ENCODE data around the gene MSX1.
A peak's percentile ranks its signal among the peaks of the same experiment; 100 is the strongest.

The MSX1 gene

DNA sequence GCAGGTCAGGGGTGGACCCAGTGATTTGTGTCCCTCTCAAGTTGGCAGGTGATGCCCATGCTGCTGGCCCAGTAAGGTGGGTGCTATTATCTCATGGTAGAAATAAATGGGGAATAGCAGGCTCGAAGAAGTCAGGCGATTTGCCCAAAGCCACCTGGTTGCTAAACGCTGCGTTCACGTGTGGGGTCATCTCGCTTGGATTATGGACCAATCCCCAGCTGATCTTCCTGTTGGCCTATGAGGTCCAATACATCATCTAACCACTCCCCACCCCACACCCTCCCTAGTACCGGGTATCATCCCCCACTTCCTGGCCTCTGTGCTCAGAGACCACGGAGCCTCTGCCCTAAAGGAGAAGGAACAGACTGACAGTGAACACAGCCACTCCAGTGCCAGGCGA lies 18.3 kb upstream of the MSX1 start:
- DNase-seq (ENCODE audit: low read depth in 2 of 2), result no peak

DNA sequence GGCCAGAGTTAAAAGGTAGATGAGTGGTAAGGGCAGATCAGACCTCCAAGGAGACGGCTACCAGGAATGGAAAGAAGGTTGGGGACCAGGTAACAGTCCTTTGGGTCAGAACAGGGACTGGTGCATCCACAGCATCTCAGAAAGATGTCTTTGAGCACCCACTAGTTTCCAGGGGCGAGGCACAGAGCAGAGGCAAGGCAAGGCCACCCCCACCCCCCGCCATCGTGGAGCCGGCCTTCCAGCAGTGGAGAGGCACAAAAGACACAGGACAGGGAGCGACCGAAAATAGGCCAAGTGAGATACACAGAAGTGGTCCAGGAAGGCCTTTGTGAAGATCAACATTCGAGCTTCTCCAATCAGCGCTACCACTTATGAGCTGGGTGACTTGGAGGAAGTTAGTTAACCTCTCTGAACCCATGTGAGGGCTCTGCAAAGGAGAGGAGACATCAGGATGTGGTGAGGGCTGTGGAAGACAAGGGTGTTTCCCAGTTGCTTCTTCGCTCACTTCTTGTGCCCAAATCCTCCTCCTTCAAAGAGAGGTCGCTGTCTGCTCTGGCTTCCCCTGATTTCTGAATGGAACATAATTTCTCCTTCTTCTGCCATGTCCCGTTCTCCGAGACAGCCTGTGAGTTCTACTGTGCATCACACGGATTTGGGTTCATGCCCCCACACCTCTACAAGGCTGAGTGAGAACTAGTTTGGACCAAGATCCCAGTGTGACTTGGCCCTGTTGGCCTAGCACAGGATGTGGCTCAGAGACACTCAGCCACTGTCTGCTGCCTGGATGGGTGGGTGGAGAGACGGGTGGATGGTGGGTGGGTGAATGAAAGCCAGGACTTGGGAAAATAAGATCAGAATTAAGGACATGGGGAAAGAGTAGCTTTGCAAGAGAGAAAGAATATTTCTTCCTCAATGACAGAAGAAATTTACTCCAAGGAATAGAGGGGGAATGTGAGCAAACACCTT lies 16.7 kb upstream of the MSX1 start:
- no peak for DNase-seq (ENCODE audit: low read depth in 2 of 2)

DNA sequence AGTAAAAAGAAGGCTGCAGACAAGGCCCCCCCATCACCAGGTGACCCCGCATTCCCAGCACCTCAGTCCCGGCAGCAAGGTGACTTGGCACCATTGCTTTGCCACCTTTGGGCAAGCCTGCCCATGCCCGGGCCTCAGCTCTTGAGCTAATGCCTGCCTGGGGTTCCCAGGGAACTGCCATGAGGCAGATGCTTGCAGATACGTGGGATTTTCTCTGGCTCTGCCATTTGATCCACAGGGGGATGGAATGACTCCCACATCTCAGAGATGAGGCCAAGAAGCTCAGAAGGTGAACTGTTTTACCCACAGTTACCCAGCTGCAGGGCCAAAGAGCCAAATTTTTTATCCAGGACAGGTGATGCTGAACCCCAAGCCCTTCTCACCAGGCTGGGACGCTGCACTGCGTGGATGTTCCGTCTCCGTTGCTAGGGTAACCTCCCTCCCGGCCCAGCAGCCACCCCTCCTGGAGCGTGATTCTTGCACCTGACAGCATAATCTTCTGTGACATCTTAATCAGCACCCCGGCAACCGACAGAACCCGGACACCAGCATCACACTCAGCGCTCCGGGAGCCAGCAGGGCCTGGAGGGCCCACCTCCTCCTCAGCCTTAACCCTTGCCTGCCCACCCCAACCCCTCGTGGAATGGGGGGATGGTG lies 15.7 kb upstream of the MSX1 start:
- no peak for DNase-seq (ENCODE audit: low read depth in 2 of 2)

DNA sequence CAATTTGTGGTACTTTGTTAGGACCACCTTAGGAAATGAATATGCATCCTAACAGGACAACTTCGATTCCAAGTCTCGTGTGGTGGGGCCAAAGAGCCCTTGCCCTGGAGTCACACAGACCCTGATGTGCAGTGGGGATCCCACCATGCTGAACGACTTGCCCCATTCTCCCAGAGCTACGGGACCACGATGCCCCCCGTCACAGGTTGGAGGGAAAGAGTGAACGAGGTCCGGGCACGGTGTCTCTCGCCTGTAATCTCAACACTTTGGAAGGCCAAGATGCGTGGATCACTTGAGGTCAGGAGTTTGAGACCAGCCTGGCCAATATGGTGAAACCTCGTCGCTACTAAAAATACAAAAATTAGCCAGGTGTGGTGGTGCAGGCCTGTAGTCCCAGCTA lies 14.4 kb upstream of the MSX1 start:
- no peak for DNase-seq (ENCODE audit: low read depth in 2 of 2)

DNA sequence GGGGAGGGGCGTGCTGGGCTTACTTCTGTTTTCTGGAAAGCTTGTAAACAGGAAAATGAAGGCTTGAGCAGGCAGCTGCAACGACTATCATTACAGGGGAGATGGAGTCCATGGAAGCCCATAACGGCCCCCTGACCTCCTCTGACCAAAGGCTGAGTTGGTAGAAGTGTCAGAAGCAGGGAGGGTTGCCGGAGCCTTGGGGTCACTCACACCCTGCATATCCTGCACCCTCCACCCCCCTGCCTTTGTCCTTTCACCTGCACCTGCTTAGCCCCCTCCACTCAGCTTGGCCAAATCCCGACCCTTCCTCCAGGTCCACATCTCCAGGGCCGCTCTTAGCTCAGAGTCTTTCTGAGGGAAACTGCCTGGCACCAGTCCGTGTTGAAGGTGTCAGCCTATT lies 12.5 kb upstream of the MSX1 start:
- no peak for DNase-seq (ENCODE audit: low read depth in 2 of 2)

DNA sequence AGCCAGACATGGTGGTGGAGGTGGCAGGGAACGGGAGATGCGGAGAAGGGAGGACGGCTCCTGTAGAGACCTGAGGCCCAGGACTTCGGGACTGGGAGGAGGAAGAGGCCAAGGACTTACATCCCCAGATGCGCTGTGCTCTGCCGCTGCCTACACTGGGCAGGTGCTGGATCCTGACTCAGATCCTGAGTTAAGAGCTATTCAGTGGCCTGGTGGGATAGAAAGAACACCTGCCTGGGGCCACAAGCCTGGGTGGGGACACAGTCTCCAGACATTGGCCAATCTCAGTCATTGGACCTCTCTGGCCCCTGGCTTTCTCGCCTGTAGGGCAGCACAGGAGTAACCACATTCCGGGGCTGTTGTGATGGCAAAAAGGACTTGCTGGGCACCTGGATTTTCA lies 10.9 kb upstream of the MSX1 start:
- DNase-seq (ENCODE audit: low read depth in 2 of 2), result no peak

DNA sequence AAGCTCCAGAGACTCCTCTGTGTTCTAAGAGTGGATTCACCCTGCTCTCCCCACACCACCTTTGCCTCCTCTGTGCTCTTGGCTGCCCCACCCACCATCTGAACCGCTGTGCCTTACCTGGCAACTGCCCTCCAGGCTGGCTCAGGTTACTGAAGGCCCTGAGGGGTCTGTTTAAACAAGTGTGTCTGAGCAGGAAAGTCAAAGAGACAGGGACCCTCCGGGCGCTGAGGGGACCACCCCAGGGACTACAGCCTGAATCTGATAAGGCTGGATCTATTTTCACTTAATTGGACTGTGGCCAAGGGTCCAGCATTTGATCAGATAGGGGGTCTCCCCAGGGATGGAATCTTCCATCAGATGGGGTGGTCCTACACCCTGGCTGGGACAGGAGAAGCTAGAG lies 10.4 kb upstream of the MSX1 start:
- DNase-seq (ENCODE audit: low read depth in 2 of 2), result no peak

DNA sequence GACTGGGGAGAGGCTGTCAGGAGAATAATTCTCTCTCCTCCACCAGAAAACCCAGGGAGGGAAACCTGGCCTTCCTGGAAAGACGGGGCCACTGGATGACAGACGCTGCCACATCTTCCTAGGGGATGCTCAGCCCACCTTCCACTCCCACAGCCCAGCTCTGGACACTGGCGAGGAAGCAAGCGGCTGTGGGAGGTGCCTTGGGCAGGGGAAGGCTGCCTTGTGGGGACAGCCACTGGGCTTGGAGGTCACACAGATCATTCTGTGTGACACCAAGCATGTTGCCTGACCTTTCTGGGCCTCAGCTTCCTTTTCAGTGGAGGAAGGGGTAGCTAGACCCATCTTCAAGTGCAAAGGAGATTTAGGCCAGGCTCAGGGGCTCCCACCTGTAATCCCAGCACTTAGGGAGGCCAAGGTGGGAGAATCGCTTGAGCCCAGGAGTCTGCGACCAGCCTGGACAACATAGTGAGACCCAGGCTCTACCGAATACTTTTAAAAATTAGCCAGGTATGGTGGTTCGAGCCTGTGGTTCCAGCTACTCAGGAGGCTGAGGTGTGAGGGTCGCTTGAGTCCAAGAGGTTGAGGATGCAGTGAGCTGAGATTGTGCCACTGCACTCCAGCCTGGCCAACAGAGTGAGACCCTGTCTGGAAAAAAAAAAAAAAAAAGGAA lies 9.8 kb upstream of the MSX1 start:
- DNase-seq (ENCODE audit: low read depth in 2 of 2), result no peak

DNA sequence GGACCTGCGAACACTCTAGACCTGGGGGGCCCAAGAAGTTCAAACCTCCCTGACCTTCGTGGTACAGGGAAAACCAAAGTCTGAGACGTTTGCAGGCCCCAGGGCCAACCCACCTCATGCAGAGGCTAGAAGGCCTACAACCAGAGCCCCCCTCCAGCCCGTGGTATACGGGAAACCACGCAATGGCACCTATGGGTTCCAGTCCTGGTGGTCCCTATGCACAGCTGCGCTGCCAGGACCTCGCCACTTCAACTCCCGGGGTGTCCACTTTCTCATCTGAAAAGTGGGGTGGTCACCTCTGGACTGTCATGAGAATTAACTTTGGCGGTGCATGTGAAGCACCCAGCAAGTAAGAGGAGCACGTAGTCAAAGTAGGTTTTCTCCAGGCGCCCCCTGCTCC lies 8.4 kb upstream of the MSX1 start:
- no peak for DNase-seq (ENCODE audit: low read depth in 2 of 2)

DNA sequence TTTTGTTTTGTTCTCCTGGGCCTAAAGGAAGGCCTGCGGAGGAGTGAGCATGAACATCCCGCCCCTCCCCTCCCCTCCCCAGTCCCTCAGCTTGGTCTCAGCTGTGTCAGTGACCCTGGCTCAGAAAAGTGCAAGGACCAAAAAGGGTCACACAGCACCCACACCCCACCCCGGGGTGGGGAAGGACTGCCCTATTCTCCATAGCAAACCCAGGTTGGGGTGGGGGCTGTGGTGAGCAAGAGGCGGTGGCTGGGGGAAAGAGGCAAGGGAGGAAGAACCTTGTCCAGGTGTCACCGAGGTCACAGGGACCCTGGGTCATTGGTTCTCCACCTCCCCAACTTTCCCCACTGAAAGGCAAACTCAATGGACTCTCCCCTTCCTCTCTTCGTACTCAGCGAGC lies 7.6 kb upstream of the MSX1 start:
- no peak for DNase-seq (ENCODE audit: low read depth in 2 of 2)

DNA sequence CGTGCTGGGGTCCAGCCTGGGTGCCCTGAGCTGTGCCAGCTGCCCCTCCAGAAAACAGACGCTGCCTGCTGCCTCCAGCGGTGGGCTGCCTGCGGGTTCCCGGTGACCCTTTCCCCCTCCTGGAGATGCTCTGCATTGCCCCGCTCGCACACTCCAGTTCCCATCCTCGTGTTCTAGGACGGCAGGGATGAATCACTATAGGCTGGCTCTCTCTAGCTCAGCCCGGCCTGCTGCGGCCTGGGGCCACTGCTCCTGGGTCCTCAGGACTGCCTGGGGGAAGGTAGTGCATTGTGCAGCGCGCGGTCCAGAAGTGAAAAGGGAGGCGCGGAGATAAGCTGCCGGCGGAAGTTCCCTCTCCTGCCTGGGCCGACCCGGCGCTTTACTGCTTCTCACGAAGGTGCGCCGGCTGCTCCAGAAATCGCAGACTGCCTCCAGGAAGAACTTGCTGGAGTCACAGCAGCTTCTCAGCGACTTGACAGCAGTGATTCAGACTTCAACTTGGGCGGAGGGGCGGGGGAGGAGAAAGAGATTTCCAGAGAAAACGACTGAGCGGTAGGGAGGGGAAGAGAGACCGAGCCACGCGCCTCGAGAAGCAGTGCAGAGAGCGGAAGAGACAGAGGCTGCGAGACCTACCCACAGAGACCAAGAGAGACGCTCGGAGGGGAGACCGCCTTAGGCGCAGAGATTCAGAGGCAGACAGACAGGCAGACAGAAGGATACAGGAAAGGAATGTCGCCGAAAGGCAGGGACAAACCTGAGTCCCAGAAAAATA lies 6.7 kb upstream of the MSX1 start:
- peak; percentile 18 to 48 for DNase-seq (ENCODE audit: low read depth in 2 of 2)

DNA sequence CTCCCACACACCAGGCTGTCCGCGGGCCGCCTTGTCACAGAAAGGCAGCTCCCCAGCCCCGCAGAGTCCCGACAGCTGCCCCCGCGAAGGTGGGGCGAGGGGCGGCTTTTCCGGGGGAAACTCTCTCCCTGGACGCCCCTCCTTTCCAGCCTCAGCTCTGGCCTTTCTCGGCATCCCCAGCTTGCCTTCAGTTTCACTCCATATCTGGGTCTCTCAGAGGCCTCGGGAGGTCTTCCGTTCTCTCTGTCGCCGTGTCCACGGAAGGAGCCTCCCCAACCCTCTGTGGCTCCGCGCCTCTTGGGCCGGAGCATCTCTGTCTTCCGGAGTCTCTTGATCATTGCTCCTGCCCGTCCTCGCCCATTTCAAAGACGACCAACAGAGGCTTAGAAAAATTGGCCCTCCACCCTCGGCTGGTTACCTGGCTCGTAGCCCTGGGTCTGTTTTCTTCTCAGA lies 6.1 kb upstream of the MSX1 start:
- DNase-seq (ENCODE audit: low read depth in 2 of 2), result no peak

DNA sequence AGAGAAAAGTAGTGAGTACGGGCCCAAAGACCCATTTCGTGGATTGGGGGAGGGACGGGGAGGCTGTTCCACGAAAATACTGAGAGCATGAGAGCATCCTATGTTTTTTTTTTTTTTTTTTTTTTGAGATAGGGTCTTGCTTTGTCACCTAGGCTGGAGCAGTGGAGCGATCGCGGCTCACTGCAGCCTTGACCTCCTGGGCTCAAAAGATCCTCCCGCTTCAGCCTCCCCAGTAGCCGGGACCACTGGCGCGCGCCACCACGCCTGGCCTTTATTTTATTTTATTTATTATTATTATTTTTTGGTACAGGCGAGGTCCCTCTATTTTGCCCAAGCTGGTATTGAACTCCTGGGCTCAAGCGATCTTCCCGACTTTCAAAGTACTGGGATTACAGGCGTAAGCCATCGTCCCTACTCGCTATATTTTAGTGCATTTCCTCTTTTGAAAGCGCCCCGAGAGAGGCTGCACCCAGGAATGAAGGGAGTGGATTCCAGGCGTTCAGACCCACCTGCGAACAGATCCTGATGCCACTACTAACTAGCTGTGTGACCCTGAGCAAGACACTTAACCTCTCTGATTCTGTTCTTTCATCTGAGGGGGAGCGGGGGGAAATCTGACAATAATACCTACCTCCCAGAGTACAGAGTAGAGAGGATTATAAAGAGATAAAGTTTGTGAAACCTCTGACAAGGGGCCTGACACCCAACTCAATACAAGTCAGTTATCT lies 5.4 kb upstream of the MSX1 start:
- DNase-seq (ENCODE audit: low read depth in 2 of 2), result no peak

DNA sequence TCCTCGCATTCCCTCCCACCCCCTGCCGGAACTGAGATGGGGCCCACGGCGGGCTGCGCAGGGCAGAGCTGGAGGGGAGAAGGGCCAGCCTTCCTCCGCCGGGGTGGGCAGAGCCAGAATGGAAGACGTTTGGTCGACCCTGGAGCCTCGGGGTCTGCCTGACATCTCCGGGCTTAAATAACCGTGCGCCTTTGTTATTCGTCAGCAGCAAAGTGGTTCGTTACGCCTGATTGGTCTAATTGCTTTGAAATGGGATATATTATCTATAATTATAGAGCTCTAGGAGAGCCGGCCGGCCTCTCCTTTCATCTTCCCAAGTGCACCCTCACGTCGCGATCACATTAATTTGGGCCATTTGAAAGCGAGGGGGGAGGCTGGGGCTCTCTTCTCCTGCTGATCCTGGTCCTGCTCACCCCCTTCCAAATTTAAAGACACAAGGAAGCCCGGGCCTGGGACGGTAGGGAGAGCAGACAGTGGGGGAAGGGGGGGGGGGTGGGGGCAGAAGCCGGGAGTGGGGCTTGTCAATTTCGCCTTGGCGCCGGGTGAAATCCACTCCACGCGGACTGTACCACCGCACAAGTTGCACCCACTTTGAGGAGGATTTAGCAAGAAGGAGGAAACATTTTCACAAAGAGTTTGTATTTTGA lies 4.7 kb upstream of the MSX1 start:
- no peak for DNase-seq (ENCODE audit: low read depth in 2 of 2)

DNA sequence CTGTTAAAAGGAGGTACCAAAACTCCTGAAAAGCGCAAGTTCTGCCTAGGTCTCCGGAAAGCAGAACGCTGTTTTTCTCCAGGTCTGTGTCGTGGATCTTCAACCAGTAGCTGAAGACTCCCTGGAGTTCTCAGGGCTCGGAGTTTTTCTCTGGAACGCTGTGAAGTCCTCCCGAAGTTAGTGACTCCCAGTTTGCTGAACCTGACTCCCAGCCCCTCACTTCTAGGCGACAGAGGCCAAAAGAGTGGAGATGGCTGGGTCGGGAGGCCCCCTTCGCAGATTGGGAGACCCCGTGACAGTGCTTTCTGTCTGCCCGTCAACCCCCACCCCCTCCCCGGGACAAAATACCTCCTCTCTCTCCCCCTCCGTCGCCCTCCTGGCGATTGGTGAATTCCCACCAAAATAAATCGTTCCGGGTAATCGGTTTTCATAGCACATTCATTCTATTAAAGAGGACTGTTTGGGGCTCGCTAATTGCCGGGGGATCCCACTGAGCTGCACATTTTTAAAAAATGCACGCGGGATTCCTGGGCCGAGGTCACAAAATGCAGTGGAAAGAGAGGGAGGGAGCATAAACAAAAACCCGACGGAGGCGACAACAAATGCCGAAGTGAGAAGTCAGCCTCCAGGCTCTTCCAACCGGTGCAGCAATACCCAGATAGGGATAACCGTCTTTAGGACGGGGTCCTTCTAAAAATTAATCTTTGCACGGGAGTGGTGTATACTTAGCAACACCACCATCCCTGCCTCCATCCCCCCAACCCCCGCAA lies 4.0 kb upstream of the MSX1 start:
- no peak for DNase-seq (ENCODE audit: low read depth in 2 of 2)

DNA sequence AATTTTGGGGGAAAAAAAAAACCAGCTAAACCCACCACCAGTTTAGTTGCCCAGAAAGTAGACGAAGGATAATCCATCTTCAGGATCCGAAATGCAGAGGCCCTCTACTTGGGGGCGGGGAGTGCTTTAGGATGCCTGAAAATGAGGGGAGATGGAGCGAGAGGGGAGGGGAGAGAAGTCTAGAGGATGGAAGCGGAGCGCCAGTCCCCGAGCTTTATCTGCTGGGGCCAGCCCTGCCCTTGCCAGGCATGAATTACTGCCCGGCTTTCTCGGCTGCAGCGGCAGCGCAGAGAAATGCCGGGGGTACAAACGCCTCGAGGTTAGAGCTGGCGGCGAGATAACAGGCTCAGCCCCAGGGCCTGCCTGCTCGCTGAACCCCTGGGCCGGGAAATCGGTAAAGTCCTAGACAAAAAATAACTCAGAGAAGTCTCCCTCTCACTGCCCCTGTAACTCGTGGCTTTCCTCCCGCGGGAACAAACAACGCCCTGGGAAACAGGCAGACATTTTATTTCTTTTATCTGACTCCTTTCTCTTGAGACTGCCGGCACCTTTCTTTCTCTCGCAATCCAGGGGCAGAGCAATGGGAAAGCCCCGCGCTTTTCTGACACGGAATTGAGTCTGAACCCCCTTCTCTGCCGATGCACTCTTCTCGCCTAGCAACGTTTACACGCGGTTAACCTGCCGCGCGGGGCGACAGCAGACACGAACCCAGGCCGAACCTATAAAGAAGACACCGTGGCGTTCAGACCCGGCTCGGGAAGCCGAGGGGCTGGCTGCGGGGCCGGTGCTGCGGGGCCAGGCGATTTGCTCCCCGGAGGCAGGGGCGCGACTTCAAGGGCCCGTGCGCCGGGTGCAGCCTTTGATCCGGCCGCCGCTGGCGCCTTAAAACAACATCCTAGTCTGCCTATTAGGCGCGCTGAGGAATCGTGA lies 3.1 kb upstream of the MSX1 start:
- no peak for DNase-seq (ENCODE audit: low read depth in 2 of 2)

DNA sequence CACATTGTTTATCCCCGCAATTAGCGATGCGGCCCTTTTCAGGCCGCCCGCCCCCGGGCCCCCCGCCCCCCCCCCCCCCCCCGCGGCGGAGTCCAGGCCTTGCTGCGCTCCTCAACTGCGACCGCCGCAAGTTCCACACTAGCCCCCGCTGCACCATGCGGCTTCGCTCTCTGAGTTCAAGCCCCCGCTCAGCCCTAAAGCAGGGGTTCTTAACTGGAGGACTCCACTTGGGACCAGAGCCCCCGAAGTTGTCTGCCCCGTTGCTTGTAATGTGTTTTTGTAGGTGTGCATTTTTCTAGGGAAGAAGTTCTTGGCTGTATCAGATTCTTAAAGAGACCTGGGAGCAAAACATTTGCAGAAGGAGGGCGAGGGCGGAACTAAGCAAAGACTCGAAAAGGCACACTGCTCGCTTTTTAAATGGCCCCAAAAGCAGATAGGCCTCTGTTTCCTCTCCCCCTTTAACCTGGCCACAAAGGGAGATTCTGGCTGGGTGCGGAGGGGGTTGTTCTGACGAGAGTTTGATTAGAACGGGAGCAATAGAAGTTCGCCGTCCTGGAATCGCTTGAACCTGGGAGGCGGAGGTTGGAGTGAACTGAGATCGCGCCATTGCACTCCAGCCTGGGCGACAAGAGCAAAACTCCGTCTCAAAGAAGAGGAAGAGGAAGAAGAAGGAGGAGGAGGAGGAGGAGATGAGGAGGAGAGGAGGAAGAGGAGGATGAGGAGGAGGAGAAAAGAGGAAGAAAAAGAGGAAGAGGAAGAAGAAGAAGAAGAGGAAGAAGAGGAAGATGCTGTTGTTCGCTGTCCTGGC lies 2.3 kb upstream of the MSX1 start:
- no peak for DNase-seq (ENCODE audit: low read depth in 2 of 2)

Measured in stimulated activated CD8-positive, alpha-beta memory T cell treated with anti-CD3 and anti-CD28 coated beads, Interleukin-7, amount 100 ng/mL, for 4 hours (primary cell).